Activated CD8-positive, alpha-beta memory T cell treated with anti-CD3 and anti-CD28 coated beads, Interleukin-2, amount 10 ng/mL, durations not matched to agents 7 days and 5 days (primary cell): ENCODE data around the gene ANTXRL. TPM values are rescaled to one million over a fixed set of nuclear protein-coding genes. Genes with fewer than 3 reads are reported as not detected.
"Not testable (repeated sequence)": the region's sequence is repeated elsewhere in the genome, so short reads cannot be mapped to it uniquely, and the experiment has no call there.

Experiments used
- ATAC-seq: fragments of 150-1000 bp; cut with Tn5 transposase; one replicate; pipeline ENCODE4 v1.10.0; 2021; ENCODE audit warnings: moderate library complexity
- CTCF ChIA-PET: fragments of 350-600 bp; sonication (Branson Sonifier 250); formaldehyde crosslinking; loops from one replicate; lab custom pipeline; 2021; ENCODE audit warnings: antibody characterized with exemption; lab: Charles Lee
- DNase-seq: peaks from one replicate; pipeline ENCODE4 v3.0.0-alpha.2; 2020
- H3K27ac Mint-ChIP-seq: one replicate; pipeline ENCODE4 v1.8.0; 2021; ENCODE audit warnings: mild to moderate bottlenecking, mixed read lengths
- H3K27me3 Mint-ChIP-seq: one replicate; pipeline ENCODE4 v1.8.0; 2021; ENCODE audit warnings: mixed read lengths
- H3K36me3 Mint-ChIP-seq: one replicate; pipeline ENCODE4 v1.8.0; 2021; ENCODE audit warnings: mild to moderate bottlenecking, mixed read lengths
- H3K4me1 Mint-ChIP-seq: one replicate; pipeline ENCODE4 v1.8.0; 2021; ENCODE audit warnings: mixed read lengths
- H3K4me3 Mint-ChIP-seq: one replicate; pipeline ENCODE4 v1.8.0; 2021; ENCODE audit warnings: mild to moderate bottlenecking, moderate library complexity, mixed read lengths
- H3K9me3 Mint-ChIP-seq: one replicate; pipeline ENCODE4 v1.8.0; 2022; ENCODE audit warnings: low read depth, mixed read lengths
- total RNA-seq, 2 experiments: library from RNA; stranded (reverse); gene quantifications; one replicate each; pipeline ENCODE4 v1.2.3, GENCODE V29; 2021

Gene ANTXRL
- total RNA-seq, 2 experiments from 2014 or later: not detected

DNA sequence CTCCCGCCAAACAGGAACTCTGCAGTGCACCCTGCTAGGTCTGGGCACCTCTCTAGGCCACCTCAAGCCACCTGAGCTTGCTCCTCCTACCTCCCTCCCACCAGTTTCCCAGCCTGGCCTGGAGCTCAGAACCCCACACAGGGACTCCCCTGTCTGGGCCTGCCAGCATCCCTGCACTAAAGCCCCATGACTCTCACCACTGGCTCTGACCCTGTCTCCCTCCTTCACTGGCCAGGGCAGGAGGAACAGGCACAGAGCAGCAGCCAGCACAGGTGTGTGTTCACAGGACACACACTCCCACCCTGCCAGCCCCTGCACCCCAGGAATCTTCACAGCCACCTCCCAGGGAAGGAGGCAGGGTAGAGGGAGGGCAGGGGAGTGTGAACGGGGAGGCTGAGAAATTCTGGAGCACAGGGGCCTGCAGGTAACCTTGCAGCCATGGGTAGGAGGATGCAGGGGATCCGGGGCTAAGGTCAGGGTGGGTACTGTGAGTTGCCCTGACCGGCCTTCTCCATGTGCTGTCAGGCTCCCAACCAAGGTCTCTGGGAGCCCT, 13.9 kb upstream of the ANTXRL start:
- H3K36me3 Mint-ChIP-seq: no peaks in the 10 kb centered on the region
- H3K27ac Mint-ChIP-seq: no peak overlapping the region
- H3K27me3 Mint-ChIP-seq: peaks cover 12% of the 10 kb centered on the region
- DNase-seq (peak; percentile 29), ATAC-seq (no peak)
- CTCF ChIA-PET: interaction anchor here (1.4 kb wide), 1 partner anchor 43 kb away, joined by 4 read pairs; no protein-coding TSS in a partner anchor
- H3K4me3 Mint-ChIP-seq: no peak overlapping the region
- no peaks in the 10 kb centered on the region for H3K9me3 Mint-ChIP-seq
- peaks cover 31% of the 10 kb centered on the region for H3K4me1 Mint-ChIP-seq

DNA sequence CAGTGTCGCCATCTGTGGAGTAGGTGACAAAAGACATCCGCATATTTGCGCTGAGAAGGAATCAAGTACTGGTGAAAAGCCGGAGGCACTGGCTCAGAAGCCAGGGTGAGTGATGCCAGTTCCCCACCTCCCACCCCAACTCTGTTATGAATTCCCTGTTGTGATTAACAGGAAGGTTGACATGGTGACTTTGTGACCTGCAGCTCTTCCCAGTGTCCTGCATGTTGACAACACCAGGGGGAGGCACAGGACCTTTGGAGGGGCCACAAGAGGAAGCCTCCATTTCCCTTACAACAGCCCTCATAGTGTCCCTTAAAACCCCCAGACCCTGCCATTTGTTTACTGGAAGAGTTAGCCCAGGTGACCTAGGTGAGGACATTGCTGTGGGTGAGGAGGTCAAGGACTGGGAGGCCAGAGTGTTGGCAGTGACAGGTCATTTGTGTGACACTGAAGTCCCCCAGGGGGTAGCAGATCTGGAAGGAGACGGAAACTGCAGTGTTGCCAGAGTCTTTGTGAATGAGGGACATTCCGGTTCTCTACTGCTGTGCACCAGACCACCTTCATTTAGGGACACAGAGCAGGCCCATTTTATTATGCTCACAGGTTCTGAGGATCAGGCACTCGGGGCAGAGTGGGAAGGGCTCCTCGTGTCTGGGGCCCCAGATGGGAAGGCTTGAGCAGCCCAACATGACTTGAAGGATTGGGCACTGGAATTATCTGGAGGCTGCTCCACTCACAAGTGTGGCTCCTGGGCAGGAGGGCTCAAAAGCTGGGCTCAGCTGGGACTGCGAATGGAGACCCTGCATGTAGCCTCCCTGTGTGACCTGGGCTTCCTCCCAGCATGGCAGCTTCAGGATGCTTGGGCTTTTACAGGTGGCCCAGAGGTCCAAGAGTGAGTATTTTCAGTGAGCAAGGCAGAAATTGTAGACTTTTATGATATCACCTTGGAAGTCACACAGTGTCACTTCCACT, 13.0 kb upstream of the ANTXRL start:
- H3K27ac Mint-ChIP-seq: no peak overlapping the region
- H3K27me3 Mint-ChIP-seq: peaks cover 12% of the 10 kb centered on the region
- no peaks in the 10 kb centered on the region for H3K9me3 Mint-ChIP-seq
- ATAC-seq: no peak
- no peak overlapping the region for H3K4me3 Mint-ChIP-seq
- CTCF ChIA-PET: interaction anchor here (1.4 kb wide), 1 partner anchor 44 kb away, joined by 4 read pairs; no protein-coding TSS in a partner anchor
- H3K36me3 Mint-ChIP-seq: no peaks in the 10 kb centered on the region
- DNase-seq: peak; percentile 51
- H3K4me1 Mint-ChIP-seq: peaks cover 31% of the 10 kb centered on the region

DNA sequence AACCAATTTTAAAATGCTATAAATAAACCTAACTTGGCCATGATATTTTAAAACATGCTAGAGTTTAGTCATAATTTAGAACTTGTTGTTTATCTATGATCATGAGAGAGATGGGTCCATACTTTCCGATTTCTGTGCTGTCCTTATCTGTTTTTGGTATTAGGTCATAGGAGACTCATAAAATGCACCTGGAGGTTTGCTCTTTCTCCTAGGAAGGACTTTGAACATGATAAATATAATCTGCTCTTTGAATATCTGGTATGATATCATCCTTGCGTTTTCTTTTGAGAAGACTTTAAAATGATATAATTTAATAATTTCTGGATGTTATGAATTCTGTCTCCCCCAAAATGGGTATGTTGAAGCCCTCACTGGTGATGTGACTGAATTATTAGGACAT, 9.0 kb upstream of the ANTXRL start:
- CTCF ChIA-PET: no interaction called here
- H3K9me3 Mint-ChIP-seq: no peaks in the 10 kb centered on the region
- H3K27me3 Mint-ChIP-seq: peaks cover 30% of the 10 kb centered on the region
- no peaks in the 10 kb centered on the region for H3K36me3 Mint-ChIP-seq
- DNase-seq: no peak
- ATAC-seq: no peak
- no peak overlapping the region for H3K4me3 Mint-ChIP-seq
- H3K4me1 Mint-ChIP-seq: peaks cover 15% of the 10 kb centered on the region
- no peak overlapping the region for H3K27ac Mint-ChIP-seq

DNA sequence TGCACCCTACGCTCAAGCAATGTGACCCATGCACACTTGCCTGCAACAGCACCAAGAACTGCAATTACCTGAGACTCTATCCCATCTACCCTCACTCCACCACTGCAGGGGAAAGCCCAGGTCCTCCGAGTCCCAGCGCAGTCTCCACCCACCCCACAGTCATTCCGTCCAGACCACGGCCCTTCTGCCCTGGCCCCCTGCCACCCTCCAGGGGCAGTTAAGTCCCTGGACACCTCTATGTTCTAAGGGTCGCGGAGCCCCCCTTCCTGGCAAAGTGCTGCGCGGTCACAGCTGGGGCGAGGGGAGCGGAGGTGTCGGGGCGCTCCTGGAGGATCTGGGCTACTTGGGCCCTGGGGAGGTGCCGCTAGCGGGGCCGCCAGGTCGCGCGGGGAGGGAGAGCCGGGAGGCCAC, 4.4 kb upstream of the ANTXRL start:
- Mint-ChIP-seq H3K27me3 (peaks cover 22% of the 10 kb centered on the region), H3K4me1 (peaks cover 35% of the 10 kb centered on the region), H3K4me3 (peak overlapping the region; percentile 48)
- DNase-seq, ATAC-seq, H3K9me3 Mint-ChIP-seq, H3K36me3 Mint-ChIP-seq, H3K27ac Mint-ChIP-seq: not testable (repeated sequence)
- CTCF ChIA-PET: interaction anchor here (0.6 to 2.1 kb wide), 4 partner anchors 13 to 1098 kb away, joined by 3 to 10 read pairs (median 4); no protein-coding TSS in a partner anchor

DNA sequence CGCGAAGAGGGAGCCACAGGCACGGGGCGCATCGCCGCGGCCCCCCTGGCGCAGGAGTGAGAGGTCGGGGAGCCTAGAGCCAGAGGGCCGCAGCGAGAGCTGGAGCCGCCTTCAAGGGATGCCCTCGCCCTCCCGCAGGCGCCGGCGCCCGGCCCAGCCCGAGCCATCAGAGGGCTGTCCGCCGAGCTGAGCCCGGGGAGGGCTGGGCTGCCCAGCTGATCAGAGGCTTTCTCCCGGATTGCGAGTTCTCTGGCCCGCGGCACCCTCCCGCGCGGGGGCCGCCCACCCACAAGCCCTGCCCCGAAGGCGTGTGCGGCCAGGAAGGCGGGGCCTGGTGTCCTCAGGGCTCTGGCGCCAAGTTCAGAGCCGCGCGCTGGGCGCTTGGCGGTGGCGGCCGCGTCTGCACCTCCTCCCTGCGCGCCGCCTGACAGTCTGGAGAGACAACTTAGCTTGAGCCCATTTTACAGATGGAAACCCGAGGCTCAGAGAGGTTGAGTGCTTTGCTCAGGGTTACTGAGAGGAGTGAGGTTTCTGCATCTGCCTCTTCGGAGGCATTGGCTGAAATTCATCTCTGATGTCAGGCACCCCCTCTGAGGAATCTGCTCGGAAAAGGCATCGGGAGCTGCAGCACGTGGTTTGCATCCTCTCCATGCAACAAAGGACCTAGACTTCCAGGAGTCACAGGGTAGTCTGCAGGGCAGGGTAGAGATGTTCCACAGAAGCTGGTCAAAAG, 3.8 kb upstream of the ANTXRL start:
- Mint-ChIP-seq H3K4me1 (peaks cover 35% of the 10 kb centered on the region), H3K36me3 (peaks cover 2% of the 10 kb centered on the region), H3K9me3 (no peaks in the 10 kb centered on the region), H3K27ac (peak overlapping the region; percentile 89), H3K27me3 (peaks cover 19% of the 10 kb centered on the region), H3K4me3 (peak overlapping the region; percentile 89)
- ATAC-seq (peak; percentile 74), DNase-seq (peak; percentile 79)
- CTCF ChIA-PET: interaction anchor here (0.6 to 2.1 kb wide), 5 partner anchors 14 to 1460 kb away, joined by 3 to 10 read pairs (median 3); no protein-coding TSS in a partner anchor

DNA sequence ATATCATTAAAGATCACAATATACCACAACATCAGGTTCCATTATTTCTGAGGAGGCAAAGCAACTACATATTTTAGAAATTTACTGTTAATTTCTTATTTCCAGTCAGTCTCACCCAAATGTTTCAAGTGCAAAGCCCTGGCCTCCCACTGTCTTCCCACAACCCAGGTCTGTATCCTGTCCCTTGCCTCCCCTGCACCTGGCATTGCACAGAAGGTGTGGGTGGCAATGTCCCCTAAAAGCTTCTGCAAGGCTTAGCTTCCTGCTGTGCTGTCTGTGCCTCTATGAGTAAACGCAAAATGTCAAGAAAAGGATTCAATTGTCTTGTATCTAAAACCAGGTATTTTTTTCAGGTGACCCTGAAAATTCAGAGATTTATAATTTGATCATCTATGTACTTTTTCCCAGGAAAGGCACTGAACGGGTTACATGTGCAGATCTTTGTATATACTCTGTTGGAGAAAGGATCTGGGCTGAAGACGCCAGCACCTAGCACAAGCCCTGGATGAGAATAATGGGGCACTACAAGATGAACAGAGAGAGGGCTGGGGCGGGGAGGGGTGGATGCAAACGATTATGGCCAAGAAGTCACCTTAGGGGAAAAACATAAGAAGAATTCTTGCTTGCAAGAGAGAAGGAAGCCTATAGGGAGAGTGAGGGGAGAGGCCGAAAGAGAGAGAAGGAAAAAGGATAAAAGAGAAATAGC, 3.1 kb upstream of the ANTXRL start:
- ATAC-seq (no peak), DNase-seq (peak; percentile 39)
- CTCF ChIA-PET: interaction anchor here (0.6 to 2.1 kb wide), 3 partner anchors 15 to 1459 kb away, joined by 3 to 10 read pairs (median 4); no protein-coding TSS in a partner anchor
- Mint-ChIP-seq H3K27me3 (peaks cover 19% of the 10 kb centered on the region), H3K36me3 (peaks cover 2% of the 10 kb centered on the region), H3K9me3 (no peaks in the 10 kb centered on the region), H3K4me1 (peaks cover 35% of the 10 kb centered on the region), H3K4me3 (peak overlapping the region; percentile 89), H3K27ac (peak overlapping the region; percentile 89)

DNA sequence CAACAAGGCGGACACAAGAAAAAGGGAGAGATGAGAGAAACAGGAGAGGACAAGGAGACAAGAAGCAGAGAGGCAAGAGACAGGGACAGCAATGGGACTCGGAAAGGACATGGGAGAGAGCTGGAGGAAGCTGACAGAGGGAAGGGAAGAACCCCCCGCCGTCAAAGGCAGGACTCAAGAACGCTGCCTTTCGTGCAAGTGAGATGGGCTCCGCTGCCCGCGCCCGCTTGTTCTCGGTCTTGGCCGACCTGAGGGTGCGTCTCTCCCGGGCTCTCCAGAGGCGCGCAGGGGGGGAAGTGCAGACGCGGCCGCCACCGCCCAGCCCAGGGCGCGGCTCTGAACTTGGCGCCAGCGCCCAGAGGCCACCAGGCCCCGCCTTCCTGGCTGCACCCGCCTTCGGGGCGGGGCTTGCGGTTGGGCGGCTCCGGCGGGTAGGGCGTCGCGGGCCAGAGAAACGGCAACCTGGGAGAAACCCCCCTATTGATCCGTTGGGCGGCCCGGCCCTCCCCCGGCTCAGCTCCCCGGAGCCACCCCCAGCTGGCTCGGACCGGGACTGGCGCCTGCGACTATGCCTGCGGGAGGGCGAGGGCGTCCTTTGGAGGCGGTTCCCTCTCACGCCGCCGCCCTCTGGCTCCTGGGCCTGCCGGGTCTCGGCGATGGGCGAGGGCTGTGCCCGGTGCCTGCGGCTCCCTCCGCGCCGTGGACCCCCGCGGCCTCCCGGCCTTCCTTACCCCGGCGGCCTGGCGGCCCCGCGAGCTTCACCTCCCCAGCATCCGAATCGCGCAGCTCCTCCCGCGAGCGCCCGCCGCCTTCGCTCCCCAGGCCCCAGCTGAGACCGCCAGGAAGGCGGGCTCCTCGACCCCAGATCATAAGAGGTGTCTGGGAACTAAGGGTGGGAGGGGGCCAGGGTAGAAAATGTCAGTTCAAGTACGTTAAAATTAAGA, 2.2 kb upstream of the ANTXRL start:
- H3K9me3 Mint-ChIP-seq: no peaks in the 10 kb centered on the region
- DNase-seq (peak; percentile 91), ATAC-seq (peak; percentile 87)
- peaks cover 2% of the 10 kb centered on the region for H3K36me3 Mint-ChIP-seq
- H3K4me3 Mint-ChIP-seq: peak overlapping the region; percentile 89
- H3K27me3 Mint-ChIP-seq: peaks cover 16% of the 10 kb centered on the region
- CTCF ChIA-PET: interaction anchor here (1.2 to 2.1 kb wide), 2 partner anchors 15 to 16 kb away, joined by 5 to 10 read pairs; no protein-coding TSS in a partner anchor
- peak overlapping the region; percentile 89 for H3K27ac Mint-ChIP-seq
- peaks cover 35% of the 10 kb centered on the region for H3K4me1 Mint-ChIP-seq

DNA sequence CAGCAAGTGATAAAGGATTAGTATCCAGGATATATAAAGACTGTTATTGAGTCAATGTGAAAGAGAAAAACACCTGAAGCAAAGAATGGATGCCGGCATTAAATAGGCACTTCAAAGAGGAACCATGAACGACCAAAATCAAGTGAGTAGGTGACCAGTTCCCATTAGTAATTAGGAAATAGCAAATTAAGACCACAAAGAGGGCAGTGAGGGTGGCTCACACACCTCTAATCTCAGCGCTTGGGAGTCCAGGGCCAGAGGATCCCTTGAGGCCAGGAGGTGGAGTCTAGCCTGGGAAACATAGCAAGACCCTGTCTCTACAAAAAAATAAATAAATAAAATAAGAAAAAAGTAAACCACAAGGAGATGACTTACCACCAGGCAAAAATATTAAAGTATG, 1.5 kb upstream of the ANTXRL start:
- Mint-ChIP-seq H3K27me3 (peaks cover 16% of the 10 kb centered on the region), H3K36me3 (peaks cover 2% of the 10 kb centered on the region), H3K4me3 (peak overlapping the region; percentile 89), H3K4me1 (peaks cover 35% of the 10 kb centered on the region), H3K9me3 (no peaks in the 10 kb centered on the region), H3K27ac (peak overlapping the region; percentile 80)
- ATAC-seq (no peak), DNase-seq (peak; percentile 35)
- CTCF ChIA-PET: interaction anchor here (1.2 kb wide), 1 partner anchor 16 kb away, joined by 5 read pairs; no protein-coding TSS in a partner anchor

DNA sequence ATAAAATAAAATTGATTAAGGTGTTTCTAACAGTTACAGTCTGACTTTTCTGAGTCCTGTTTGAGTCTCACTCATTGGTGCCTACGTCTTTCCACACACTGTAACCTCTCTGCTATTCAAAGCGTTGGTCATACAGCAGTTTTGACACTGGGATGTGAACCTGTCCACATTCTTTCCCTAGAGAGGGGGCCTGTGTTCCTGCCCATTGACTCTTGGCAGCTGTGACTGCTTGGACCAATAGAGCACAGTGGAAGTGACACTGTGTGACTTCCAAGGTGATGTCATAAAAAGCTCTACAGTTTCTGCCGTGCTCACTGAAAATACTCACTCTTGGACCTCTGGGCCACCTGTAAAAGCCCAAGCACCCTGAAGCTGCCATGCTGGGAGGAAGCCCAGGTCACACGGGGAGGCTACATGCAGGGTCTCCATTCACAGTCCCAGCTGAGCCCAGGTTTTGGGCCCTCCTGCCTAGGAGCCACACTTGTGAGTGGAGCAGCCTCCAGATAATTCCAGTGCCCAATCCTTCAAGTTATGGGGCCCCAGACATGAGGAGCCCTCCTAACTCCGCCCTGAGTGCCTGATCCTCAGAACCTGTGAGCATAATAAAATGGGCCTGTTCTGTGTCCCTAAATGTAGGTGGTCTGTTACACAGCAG, 704 bp upstream of the ANTXRL start:
- DNase-seq: no peak

DNA sequence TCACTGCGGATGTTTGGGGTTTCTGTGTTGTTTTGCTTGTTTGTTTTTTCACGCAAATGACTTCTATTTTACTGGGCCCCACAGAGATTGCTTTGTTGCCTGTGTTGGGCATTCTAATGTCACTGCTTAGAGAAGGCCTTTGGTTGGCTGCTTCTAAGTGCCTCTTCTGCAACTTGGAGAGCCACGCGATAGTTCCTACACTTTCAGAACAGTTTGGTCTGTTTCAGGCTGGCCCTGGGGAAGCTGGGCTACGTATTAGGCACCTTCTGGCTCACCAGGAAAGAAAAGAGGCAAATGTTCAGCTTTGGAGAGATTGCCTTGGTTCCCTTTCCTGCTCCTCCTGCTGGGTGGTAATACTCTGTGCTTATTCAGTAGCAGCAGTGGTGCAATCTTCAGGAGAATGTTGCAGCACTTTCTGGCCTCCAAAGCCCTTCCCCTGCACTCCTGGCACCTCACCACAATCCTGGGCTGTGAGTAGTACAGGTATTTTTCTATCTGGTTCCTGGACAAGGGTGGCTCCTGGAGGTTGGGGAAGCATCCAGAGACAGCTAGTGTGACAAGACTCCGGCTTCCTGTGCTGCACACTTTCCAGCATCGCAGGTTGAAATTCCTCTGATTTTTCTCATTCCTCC, 1.2 kb downstream of the ANTXRL start:
- no peaks in the 10 kb centered on the region for H3K9me3 Mint-ChIP-seq
- peaks cover 2% of the 10 kb centered on the region for H3K36me3 Mint-ChIP-seq
- no peak overlapping the region for H3K27ac Mint-ChIP-seq
- DNase-seq (no peak), ATAC-seq (no peak)
- peaks cover 20% of the 10 kb centered on the region for H3K4me1 Mint-ChIP-seq
- no peak overlapping the region for H3K4me3 Mint-ChIP-seq
- peaks cover 5% of the 10 kb centered on the region for H3K27me3 Mint-ChIP-seq
- CTCF ChIA-PET: no interaction called here

More for the DNA sequence above, 704 bp upstream of the ANTXRL start:
- CTCF ChIA-PET: no interaction called here
- H3K27me3 Mint-ChIP-seq: peaks cover 16% of the 10 kb centered on the region
- H3K27ac Mint-ChIP-seq: no peak overlapping the region
- H3K4me3 Mint-ChIP-seq: no peak overlapping the region
- H3K4me1 Mint-ChIP-seq: peaks cover 30% of the 10 kb centered on the region
- no peaks in the 10 kb centered on the region for H3K9me3 Mint-ChIP-seq
- H3K36me3 Mint-ChIP-seq: peaks cover 2% of the 10 kb centered on the region
- no peak for ATAC-seq

DNA sequence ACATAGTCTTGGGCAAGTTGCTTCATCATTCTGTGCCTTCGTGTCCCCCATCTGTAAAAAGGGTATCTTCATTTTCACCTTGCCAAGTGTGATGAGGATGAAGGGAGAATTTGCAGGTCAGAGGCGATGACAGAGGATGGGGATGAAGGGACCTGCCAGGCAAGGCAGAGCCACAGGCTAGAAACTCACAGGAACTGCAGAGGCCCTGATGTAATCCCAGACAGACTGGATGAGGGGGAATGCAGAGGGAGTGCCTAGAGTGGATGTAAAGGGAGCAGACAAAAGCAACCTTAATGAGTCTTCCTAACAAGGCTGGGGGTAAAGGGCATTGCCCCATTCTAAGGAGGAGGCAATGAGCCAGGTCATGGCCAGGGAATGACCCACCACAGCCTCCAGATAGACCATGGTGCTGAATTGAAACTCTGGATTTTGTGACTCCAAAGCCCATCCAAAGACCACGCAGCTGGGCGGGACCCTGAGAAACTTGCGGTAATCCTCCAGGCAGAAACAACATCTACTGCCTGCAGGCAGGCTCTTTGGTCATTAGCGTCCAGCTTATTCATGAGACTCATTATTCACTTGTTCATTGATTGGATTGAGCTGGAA, 1.9 kb downstream of the ANTXRL start:
- no peak overlapping the region for H3K27ac Mint-ChIP-seq
- H3K4me1 Mint-ChIP-seq: peaks cover 13% of the 10 kb centered on the region
- H3K4me3 Mint-ChIP-seq: no peak overlapping the region
- peaks cover 2% of the 10 kb centered on the region for H3K36me3 Mint-ChIP-seq
- DNase-seq (no peak), ATAC-seq (no peak)
- no peaks in the 10 kb centered on the region for H3K9me3 Mint-ChIP-seq
- CTCF ChIA-PET: no interaction called here
- H3K27me3 Mint-ChIP-seq: peaks cover 5% of the 10 kb centered on the region
